GM18867 (cell line): ENCODE results near the gene OSBPL6.
"Not testable (repeated sequence)": the region's sequence is repeated elsewhere in the genome, so short reads cannot be mapped to it uniquely, and the experiment has no call there.

Source experiments
- ATAC-seq: cut with Tn5 transposase; IDR thresholded peaks from one replicate; pipeline ENCODE4 v1.9.1; 2021; ENCODE audit warnings: mild to moderate bottlenecking, moderate library complexity; ENCODE audit not compliant: unreplicated experiment

OSBPL6 gene

GRCh38 chr2:178197791-178198190 is 3.5 kb downstream of the OSBPL6 start:
- no peak for ATAC-seq

- not testable (repeated sequence) for ATAC-seq
Measured at GRCh38 chr2:178198441-178198840, 4.1 kb downstream of the OSBPL6 start.

GRCh38 chr2:178199334-178199733 is 5.0 kb downstream of the OSBPL6 start:
- ATAC-seq, result no peak

GRCh38 chr2:178200331-178200730 is 6.0 kb downstream of the OSBPL6 start:
- ATAC-seq, result no peak

GRCh38 chr2:178202927-178203326 is 8.6 kb downstream of the OSBPL6 start:
- ATAC-seq, result peak; percentile 81

GRCh38 chr2:178204977-178205376 is 10.7 kb downstream of the OSBPL6 start:
- ATAC-seq, result no peak

GRCh38 chr2:178205853-178206521 is 11.7 kb downstream of the OSBPL6 start:
- ATAC-seq, result no peak

GRCh38 chr2:178208336-178208735 is 14.0 kb downstream of the OSBPL6 start:
- ATAC-seq, result no peak

GRCh38 chr2:178208817-178209216 is 14.5 kb downstream of the OSBPL6 start:
- ATAC-seq, result no peak

- ATAC-seq, result no peak
Measured at GRCh38 chr2:178211460-178211859, 17.1 kb downstream of the OSBPL6 start.

- ATAC-seq, result no peak
Measured at GRCh38 chr2:178211943-178212342, 17.6 kb downstream of the OSBPL6 start.

GRCh38 chr2:178213991-178214390 is 19.7 kb downstream of the OSBPL6 start:
- no peak for ATAC-seq

GRCh38 chr2:178219247-178219646 is 24.9 kb downstream of the OSBPL6 start:
- no peak for ATAC-seq

GRCh38 chr2:178220814-178221213 is 26.5 kb downstream of the OSBPL6 start:
- ATAC-seq, result no peak

GRCh38 chr2:178221556-178221955 is 27.2 kb downstream of the OSBPL6 start:
- no peak for ATAC-seq

GRCh38 chr2:178223806-178224205 is 29.5 kb downstream of the OSBPL6 start:
- no peak for ATAC-seq

GRCh38 chr2:178225006-178225805 is 30.9 kb downstream of the OSBPL6 start:
- ATAC-seq, result no peak

- no peak for ATAC-seq
Measured at GRCh38 chr2:178227187-178227586, 32.9 kb downstream of the OSBPL6 start.

GRCh38 chr2:178229927-178230326 is 35.6 kb downstream of the OSBPL6 start:
- ATAC-seq, result no peak

GRCh38 chr2:178230396-178230795 is 36.1 kb downstream of the OSBPL6 start:
- no peak for ATAC-seq

- ATAC-seq, result no peak
Measured at GRCh38 chr2:178233428-178233827, 39.1 kb downstream of the OSBPL6 start.

- no peak for ATAC-seq
Measured at GRCh38 chr2:178234648-178235047, 40.3 kb downstream of the OSBPL6 start.
